DND-41 (cell line): Measurements from ENCODE around the gene LRP5.

Experiments used
- CTCF ChIP-seq: IDR thresholded peaks from 2 replicates; pipeline ENCODE4 v1.5.1; 2012; ENCODE audit warnings: borderline replicate concordance, low read length, moderate library complexity, mild to moderate bottlenecking; ENCODE audit not compliant: poor library complexity, severe bottlenecking; ENCODE audit errors: extremely low read depth
- EZH2 ChIP-seq: IDR thresholded peaks from 3 replicates; pipeline ENCODE4 v1.6.1; 2012; ENCODE audit warnings: borderline replicate concordance, low read depth, mild to moderate bottlenecking, moderate library complexity, low read length, inconsistent platforms; ENCODE audit not compliant: severe bottlenecking

- TF ChIP-seq CTCF (no peak), EZH2 (no peak)
Observed at GRCh38 chr11:68420171-68420570, 107.8 kb downstream of the LRP5 start.
